ENCODE results near the gene CCDC90B.
"Not testable (repeated sequence)": the region's sequence is repeated elsewhere in the genome, so short reads cannot be mapped to it uniquely, and the experiment has no call there.

The CCDC90B gene

DNA sequence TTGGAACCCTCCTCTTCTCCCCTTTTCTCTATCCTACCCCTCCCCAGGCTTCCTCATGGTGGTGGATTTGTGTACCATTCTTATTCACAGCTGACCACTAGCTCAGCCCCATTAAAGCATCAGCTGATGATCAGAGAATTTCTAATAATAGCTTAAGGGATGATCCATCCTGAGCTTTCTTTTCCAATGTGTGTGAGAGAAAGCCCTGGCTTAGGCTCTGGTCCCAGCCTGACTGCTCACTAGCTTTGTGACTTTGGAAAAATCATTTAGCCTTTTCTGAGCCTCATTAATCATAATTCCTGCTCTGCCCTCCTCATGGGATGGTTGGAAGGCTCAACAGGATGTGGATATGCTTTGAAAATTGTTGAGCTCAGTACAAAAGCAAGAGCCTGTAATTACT, 26.3 kb upstream of the CCDC90B start:
- Histone ChIP-seq H3K4me1 (ENCODE audit: control insufficient read depth, insufficient read depth, low read length) (peaks cover 7% of the 10 kb centered on the region), H3K4me3 (ENCODE audit: insufficient read depth, low read depth, low read length) (no peak overlapping the region), H3K9me3 (ENCODE audit: control insufficient read depth, low read length) (no peaks in the 10 kb centered on the region), H3K36me3 (ENCODE audit: control insufficient read depth, insufficient read depth, low read length) (no peaks in the 10 kb centered on the region), H3K27ac (ENCODE audit: insufficient read depth, low read depth, low read length, poor library complexity, severe bottlenecking) (no peak overlapping the region), H3K27me3 (ENCODE audit: control insufficient read depth, insufficient read depth, low read length, poor library complexity, severe bottlenecking) (no peaks in the 10 kb centered on the region)

DNA sequence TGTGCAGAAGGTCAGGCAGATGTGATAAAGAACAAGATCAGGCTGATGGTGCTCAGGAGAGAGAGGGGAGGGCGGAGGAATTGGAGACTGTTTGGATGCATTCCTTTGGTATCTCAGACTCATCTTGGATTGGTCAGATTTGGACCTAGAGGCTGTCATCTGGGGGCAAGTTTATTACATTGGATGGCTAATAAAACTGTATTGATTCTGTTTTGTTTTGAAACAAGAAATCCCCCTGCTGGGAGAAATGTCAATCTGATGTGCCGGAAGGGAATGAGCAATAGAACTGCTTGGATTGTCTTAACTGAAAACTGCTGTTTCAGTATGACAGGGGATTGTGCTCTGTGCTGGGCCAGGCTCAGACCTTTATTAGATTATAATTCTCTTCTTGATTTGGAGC, 25.5 kb upstream of the CCDC90B start:
- Histone ChIP-seq H3K9me3 (ENCODE audit: control insufficient read depth, low read length) (no peaks in the 10 kb centered on the region), H3K4me3 (ENCODE audit: insufficient read depth, low read depth, low read length) (no peak overlapping the region), H3K27ac (ENCODE audit: insufficient read depth, low read depth, low read length, poor library complexity, severe bottlenecking) (no peak overlapping the region), H3K36me3 (ENCODE audit: control insufficient read depth, insufficient read depth, low read length) (no peaks in the 10 kb centered on the region), H3K4me1 (ENCODE audit: control insufficient read depth, insufficient read depth, low read length) (peaks cover 7% of the 10 kb centered on the region), H3K27me3 (ENCODE audit: control insufficient read depth, insufficient read depth, low read length, poor library complexity, severe bottlenecking) (no peaks in the 10 kb centered on the region)
- 91 to 92% methylated on average over 2 of the region's 2 CpGs for WGBS, 2 experiments

DNA sequence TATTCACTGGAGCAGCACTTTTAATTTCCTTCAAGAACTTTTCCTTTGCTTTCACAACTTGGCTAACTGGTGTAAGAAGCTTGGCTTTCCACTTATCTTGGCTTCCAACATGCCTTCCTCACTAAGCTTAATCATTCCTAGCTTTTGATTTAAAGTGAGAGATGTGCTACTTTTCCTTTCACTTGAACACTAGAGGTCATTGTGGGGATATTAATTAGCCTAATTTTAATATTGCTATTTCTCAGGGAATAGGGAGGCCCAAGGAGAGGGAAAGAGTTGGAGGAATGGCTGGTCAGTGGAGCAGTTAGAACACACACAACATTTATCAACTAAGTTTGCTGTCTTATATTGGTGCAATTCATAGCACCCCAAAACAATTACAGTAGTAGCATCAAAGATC, 24.6 kb upstream of the CCDC90B start:
- no peak overlapping the region for H3K4me3 ChIP-seq (ENCODE audit: insufficient read depth, low read depth, low read length)
- peaks cover 7% of the 10 kb centered on the region for H3K4me1 ChIP-seq (ENCODE audit: control insufficient read depth, insufficient read depth, low read length)
- H3K27ac ChIP-seq (ENCODE audit: insufficient read depth, low read depth, low read length, poor library complexity, severe bottlenecking) = no peak overlapping the region
- no peaks in the 10 kb centered on the region for H3K36me3 ChIP-seq (ENCODE audit: control insufficient read depth, insufficient read depth, low read length)
- no peaks in the 10 kb centered on the region for H3K27me3 ChIP-seq (ENCODE audit: control insufficient read depth, insufficient read depth, low read length, poor library complexity, severe bottlenecking)
- H3K9me3 ChIP-seq (ENCODE audit: control insufficient read depth, low read length) = no peaks in the 10 kb centered on the region

DNA sequence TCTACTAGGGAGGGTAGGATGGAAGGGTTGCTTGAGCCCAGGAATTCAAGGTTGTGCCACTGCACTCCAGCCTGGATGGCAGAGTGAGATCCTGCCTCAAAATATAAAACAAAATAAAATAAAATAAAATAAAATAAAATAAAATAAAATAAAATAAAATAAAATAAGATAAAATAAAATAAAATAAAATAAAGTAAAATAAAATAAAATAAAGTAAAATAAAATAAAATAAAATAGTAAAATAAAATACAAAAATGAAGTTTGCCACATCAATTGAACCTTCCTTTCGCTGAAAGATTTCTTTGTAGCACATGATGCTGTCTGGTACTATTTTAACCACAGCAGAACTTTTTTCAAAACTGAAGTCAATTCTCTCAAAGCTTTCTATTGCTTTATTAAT, 22.4 kb upstream of the CCDC90B start:
- H3K27me3 ChIP-seq (ENCODE audit: control insufficient read depth, insufficient read depth, low read length, poor library complexity, severe bottlenecking); H3K36me3 ChIP-seq (ENCODE audit: control insufficient read depth, insufficient read depth, low read length); H3K4me1 ChIP-seq (ENCODE audit: control insufficient read depth, insufficient read depth, low read length); H3K9me3 ChIP-seq (ENCODE audit: control insufficient read depth, low read length); H3K27ac ChIP-seq (ENCODE audit: insufficient read depth, low read depth, low read length, poor library complexity, severe bottlenecking); H3K4me3 ChIP-seq (ENCODE audit: insufficient read depth, low read depth, low read length): not testable (repeated sequence)
- WGBS, 2 experiments = 95 to 100% methylated on average over 1 of the region's 1 CpG

DNA sequence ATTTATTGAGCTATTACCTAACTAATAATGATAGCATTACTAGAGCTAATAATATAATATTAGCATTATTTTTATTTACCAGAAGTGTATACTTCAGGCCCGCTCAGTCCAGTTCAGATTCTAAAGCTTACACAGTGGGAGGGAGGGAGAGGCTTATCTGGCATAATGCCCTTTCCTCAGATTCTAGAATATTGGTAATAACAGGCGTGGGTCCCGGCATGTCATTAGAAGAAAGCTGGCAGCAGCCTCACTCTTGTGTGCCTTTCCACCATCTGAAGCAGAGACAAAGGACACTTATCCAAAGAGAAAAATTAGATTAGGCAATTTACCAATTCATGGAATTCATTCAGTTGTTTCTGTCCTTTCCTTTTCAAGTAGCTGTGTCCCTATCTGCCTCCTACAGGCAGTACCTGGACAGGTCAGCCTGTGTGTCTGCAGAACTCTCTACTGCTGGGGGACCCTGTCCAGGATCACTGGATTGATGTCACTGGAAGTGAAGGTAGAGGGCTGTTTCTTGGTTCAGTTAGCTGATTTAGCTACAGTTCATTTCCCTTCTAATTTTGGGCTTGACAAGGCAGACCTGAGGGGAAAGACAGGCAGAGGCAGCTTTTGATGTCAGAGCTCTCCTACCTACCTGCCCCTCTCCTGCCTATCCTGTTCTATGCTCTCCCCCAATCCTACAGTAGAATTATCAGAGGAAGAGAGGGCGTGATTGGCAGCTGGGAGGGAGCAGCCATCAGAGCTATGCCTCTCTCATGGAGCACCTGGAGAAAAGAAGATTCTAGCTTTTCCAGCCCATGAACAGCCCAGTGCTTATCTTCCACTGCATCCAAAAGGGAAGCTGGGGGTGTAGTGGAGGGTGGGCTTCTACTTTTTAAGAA, 20.3 kb upstream of the CCDC90B start:
- no peaks in the 10 kb centered on the region for H3K36me3 ChIP-seq (ENCODE audit: control insufficient read depth, insufficient read depth, low read length)
- 88 to 98% methylated on average over 4 of the region's 4 CpGs for WGBS, 2 experiments
- H3K4me1 ChIP-seq (ENCODE audit: control insufficient read depth, insufficient read depth, low read length) = no peaks in the 10 kb centered on the region
- no peak overlapping the region for H3K4me3 ChIP-seq (ENCODE audit: insufficient read depth, low read depth, low read length)
- no peaks in the 10 kb centered on the region for H3K9me3 ChIP-seq (ENCODE audit: control insufficient read depth, low read length)
- H3K27ac ChIP-seq (ENCODE audit: insufficient read depth, low read depth, low read length, poor library complexity, severe bottlenecking) = no peak overlapping the region
- no peaks in the 10 kb centered on the region for H3K27me3 ChIP-seq (ENCODE audit: control insufficient read depth, insufficient read depth, low read length, poor library complexity, severe bottlenecking)

DNA sequence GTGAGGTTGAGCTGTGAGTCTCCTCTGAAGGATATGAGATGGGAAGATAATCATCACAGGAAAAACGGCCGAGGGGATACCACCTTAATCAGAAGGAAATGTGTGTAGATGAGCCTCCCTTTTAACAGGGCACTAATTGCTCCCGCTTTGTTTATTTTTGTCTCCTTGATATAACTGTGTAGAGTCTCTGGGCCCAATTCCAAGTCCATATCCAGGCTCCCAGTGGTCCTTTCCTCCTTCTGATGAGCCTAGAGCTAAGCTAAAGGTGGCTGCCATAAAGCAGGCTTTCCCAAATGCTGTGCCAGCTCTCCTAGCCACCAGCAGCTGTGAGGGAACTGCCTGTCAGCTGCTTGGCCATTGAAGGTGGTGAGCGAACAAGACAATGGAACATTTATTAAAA, 17.1 kb upstream of the CCDC90B start:
- Histone ChIP-seq H3K4me1 (ENCODE audit: control insufficient read depth, insufficient read depth, low read length) (no peaks in the 10 kb centered on the region), H3K36me3 (ENCODE audit: control insufficient read depth, insufficient read depth, low read length) (no peaks in the 10 kb centered on the region), H3K4me3 (ENCODE audit: insufficient read depth, low read depth, low read length) (no peak overlapping the region), H3K27me3 (ENCODE audit: control insufficient read depth, insufficient read depth, low read length, poor library complexity, severe bottlenecking) (no peaks in the 10 kb centered on the region), H3K27ac (ENCODE audit: insufficient read depth, low read depth, low read length, poor library complexity, severe bottlenecking) (no peak overlapping the region), H3K9me3 (ENCODE audit: control insufficient read depth, low read length) (no peaks in the 10 kb centered on the region)
- WGBS, 2 experiments = 91% methylated on average over 4 of the region's 4 CpGs

DNA sequence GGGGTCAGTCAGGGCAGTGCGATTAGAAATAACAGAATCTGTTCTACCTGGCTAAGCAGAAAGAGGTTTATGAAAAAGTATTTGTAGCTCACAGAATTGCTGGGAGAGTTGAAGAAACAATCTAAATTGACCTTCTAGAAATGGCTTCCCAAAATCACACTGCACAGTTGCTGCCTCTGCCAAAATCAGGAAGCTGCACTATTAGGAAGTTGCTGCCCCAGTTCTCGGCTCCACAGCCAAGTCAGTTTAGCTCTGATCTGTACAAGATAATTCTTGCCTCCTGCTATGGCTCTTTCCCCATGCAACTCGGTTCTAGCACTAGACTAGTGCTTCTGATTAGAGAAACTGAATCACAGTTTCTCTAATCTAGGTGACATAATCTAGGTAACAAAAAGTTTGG, 16.0 kb upstream of the CCDC90B start:
- no peak overlapping the region for H3K4me3 ChIP-seq (ENCODE audit: insufficient read depth, low read depth, low read length)
- no peaks in the 10 kb centered on the region for H3K27me3 ChIP-seq (ENCODE audit: control insufficient read depth, insufficient read depth, low read length, poor library complexity, severe bottlenecking)
- WGBS, 2 experiments = 91 to 92% methylated on average over 3 of the region's 3 CpGs
- H3K36me3 ChIP-seq (ENCODE audit: control insufficient read depth, insufficient read depth, low read length) = no peaks in the 10 kb centered on the region
- no peaks in the 10 kb centered on the region for H3K9me3 ChIP-seq (ENCODE audit: control insufficient read depth, low read length)
- H3K4me1 ChIP-seq (ENCODE audit: control insufficient read depth, insufficient read depth, low read length) = no peaks in the 10 kb centered on the region
- no peak overlapping the region for H3K27ac ChIP-seq (ENCODE audit: insufficient read depth, low read depth, low read length, poor library complexity, severe bottlenecking)

DNA sequence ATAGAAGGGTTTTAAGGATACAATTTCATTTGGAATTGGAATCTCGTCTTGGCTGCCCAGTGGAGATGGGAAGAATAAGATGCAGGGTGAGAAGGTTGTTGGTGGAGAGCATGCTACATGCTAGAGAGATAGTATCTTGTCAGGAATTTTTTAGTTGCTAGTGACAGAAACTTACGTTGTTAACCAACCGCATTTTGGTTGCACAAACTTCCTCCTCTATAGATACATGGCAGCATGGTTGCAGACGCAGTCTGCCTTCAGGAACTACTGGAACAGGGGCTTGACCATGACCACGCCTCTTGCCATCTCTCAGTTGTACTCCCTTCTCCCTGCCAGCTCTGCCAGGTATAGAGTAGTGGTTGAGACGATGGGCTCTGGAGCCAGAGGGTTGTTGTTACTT, 13.5 kb upstream of the CCDC90B start:
- Histone ChIP-seq H3K4me1 (ENCODE audit: control insufficient read depth, insufficient read depth, low read length) (no peaks in the 10 kb centered on the region), H3K27me3 (ENCODE audit: control insufficient read depth, insufficient read depth, low read length, poor library complexity, severe bottlenecking) (no peaks in the 10 kb centered on the region), H3K4me3 (ENCODE audit: insufficient read depth, low read depth, low read length) (no peak overlapping the region), H3K27ac (ENCODE audit: insufficient read depth, low read depth, low read length, poor library complexity, severe bottlenecking) (no peak overlapping the region), H3K9me3 (ENCODE audit: control insufficient read depth, low read length) (no peaks in the 10 kb centered on the region), H3K36me3 (ENCODE audit: control insufficient read depth, insufficient read depth, low read length) (no peaks in the 10 kb centered on the region)
- WGBS, 2 experiments = 90 to 91% methylated on average over 6 of the region's 6 CpGs

DNA sequence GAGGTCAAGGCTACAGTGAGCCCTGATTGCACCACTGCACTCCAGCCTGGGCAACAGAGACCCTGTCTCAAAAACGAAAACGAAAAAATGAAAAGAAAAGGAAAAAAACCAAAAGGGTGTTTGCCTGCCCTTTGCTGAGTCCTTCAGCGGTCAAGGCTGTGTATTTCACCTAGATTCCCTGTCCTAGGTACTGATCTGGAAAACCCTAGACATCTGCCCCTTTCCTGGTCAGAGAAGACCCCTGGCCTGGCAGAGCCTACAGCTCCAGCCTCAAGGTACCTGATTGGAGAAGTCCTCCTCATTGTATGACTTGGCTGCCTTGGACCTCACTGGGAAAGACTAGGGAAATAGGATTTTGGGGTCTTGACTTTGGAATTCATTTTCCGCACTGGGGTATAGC, 8.0 kb upstream of the CCDC90B start:
- Histone ChIP-seq H3K4me1 (ENCODE audit: control insufficient read depth, insufficient read depth, low read length) (no peaks in the 10 kb centered on the region), H3K9me3 (ENCODE audit: control insufficient read depth, low read length) (no peaks in the 10 kb centered on the region), H3K27me3 (ENCODE audit: control insufficient read depth, insufficient read depth, low read length, poor library complexity, severe bottlenecking) (no peaks in the 10 kb centered on the region), H3K27ac (ENCODE audit: insufficient read depth, low read depth, low read length, poor library complexity, severe bottlenecking) (no peak overlapping the region), H3K4me3 (ENCODE audit: insufficient read depth, low read depth, low read length) (no peak overlapping the region), H3K36me3 (ENCODE audit: control insufficient read depth, insufficient read depth, low read length) (no peaks in the 10 kb centered on the region)
- 93% methylated on average over 4 of the region's 4 CpGs for WGBS, 2 experiments

DNA sequence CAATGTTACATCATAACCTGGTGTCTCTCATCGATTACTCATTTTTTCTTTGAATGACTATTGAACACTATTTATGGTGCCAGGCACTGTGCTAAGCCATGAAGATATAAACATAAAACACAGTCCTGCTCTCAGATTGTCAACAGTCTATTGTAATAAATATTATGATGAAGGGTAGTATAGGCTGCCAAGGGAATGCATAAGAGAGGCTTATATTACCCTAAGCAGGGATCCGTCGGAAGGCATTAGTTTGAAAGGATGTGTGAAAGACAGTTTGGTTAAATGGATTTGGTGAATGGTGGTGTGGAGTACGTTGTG, 7.2 kb upstream of the CCDC90B start:
- Histone ChIP-seq H3K27ac (ENCODE audit: insufficient read depth, low read depth, low read length, poor library complexity, severe bottlenecking) (no peak overlapping the region), H3K4me3 (ENCODE audit: insufficient read depth, low read depth, low read length) (no peak overlapping the region), H3K27me3 (ENCODE audit: control insufficient read depth, insufficient read depth, low read length, poor library complexity, severe bottlenecking) (no peaks in the 10 kb centered on the region), H3K4me1 (ENCODE audit: control insufficient read depth, insufficient read depth, low read length) (no peaks in the 10 kb centered on the region), H3K9me3 (ENCODE audit: control insufficient read depth, low read length) (no peaks in the 10 kb centered on the region), H3K36me3 (ENCODE audit: control insufficient read depth, insufficient read depth, low read length) (no peaks in the 10 kb centered on the region)
- WGBS, 2 experiments = 85 to 93% methylated on average over 4 of the region's 4 CpGs

All from ectodermal cell (in vitro differentiated cells).